Muscle layer of colon (tissue), 2 donors: ENCODE results near the gene CHD3.

Experiments used
- H3K27ac ChIP-seq: one replicate; pipeline ENCODE4 v1.7.0; 2013; ENCODE audit warnings: low read depth, mild to moderate bottlenecking, low read length, moderate library complexity
- H3K27me3 ChIP-seq, 2 donors: one replicate each; pipeline ENCODE4 v1.7.0; 2013; ENCODE audit warnings: low read length in 2 of 2, mild to moderate bottlenecking in 2 of 2; ENCODE audit not compliant: insufficient read depth in 2 of 2, control insufficient read depth in 1 of 2
- H3K36me3 ChIP-seq: one replicate; pipeline ENCODE4 v1.7.0; 2013; ENCODE audit warnings: mild to moderate bottlenecking, low read length; ENCODE audit not compliant: insufficient read depth
- H3K4me1 ChIP-seq: one replicate; pipeline ENCODE4 v1.7.0; 2013; ENCODE audit warnings: mild to moderate bottlenecking, low read length; ENCODE audit not compliant: insufficient read depth
- H3K4me3 ChIP-seq, 2 donors: one replicate each; pipeline ENCODE4 v1.7.0; 2013; ENCODE audit warnings: low read length in 2 of 2, low read depth in 1 of 2, mild to moderate bottlenecking in 1 of 2, moderate library complexity in 1 of 2
- H3K9ac ChIP-seq: one replicate; pipeline ENCODE4 v1.7.0; 2013; ENCODE audit warnings: low read length
- H3K9me3 ChIP-seq: one replicate; pipeline ENCODE4 v1.7.0; 2013; ENCODE audit warnings: mild to moderate bottlenecking, low read length
- donor health status: abdominal sarcoma.
- donor health status: Adenocarcinoma of cecum.

The CHD3 gene

DNA sequence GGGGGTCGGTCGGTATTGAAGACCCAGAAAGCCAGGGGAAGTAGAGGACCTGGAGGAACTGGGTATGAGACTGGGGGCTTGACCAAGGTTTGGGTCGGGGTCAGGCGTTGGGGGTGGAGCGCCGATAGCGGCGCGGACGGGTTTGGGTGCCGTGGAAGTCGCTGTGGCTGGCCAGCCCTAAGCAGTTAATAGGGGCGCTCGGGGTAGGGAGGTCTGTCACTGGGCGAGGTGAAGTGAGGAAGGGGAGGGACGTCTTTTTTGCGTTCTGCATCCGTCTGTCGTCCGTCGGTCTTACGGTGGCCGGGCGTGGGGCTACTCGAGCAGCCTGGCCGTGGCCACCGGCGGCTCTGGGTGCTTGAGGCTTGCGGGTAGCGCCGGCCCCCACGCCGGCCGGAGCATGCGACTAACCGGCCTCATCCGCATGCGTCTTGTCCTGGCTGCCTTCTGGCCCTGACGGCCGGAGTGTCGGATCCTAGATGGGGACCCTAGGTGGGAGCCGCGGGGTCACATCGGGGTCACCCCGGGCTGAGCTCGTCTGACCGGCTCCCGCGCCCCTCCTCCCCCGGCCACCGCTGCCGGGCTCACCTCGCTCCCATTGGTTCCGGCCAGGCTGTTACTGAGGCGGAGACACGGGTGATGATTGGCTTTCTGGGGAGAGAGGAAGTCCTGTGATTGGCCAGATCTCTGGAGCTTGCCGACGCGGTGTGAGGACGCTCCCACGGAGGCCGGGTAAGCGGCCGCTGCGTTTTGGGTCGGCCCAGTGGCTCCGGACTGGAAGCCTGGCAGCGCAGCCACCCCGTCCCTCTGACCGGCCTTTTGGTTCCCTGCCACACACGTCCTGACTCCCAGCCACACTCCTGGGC lies 44.1 kb upstream of the CHD3 start:
- H3K36me3 ChIP-seq = peaks cover 25% of the 10 kb centered on the region
- no peaks in the 10 kb centered on the region for H3K27me3 ChIP-seq
- peak overlapping the region; percentile 47 to 91 for H3K4me3 ChIP-seq
- H3K9ac ChIP-seq = peak overlapping the region; percentile 89
- peak overlapping the region; percentile 97 for H3K27ac ChIP-seq
- no peaks in the 10 kb centered on the region for H3K9me3 ChIP-seq
- peaks cover 33% of the 10 kb centered on the region for H3K4me1 ChIP-seq

DNA sequence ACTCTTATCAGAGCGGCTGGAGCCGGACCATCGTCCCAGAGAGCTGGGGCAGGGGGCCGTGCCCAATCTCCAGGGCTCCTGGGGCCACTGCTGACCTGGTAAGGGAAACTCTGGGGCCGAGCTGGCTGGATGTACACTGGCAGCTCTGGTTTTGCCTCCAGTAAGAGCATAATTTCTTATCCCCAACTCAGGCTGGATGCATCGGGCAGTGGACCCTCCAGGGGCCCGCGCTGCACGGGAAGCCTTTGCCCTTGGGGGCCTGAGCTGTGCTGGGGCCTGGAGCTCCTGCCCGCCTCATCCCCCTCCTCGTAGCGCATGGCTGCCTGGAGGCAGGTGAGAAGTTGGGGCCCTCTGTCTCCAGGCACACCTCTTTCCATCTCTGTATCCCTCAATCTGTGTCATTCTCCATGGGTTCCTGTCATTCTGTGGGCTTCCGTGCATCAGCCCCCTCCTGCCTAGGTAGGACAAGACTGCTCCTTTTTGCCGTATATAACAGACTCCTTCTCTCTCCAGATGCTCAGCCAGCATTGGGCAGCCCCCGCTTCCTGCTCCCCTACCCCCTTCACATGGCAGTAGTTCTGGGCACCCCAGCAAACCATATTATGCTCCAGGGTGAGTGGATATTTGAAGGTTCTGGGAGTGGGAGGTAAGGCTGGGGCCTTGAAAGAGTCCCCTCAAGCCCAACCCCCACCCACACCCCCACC lies 43.1 kb upstream of the CHD3 start:
- H3K4me3 ChIP-seq = peak overlapping the region in 1 of 2 donors; percentile 91
- H3K27ac ChIP-seq = peak overlapping the region; percentile 97
- H3K36me3 ChIP-seq = peaks cover 27% of the 10 kb centered on the region
- no peaks in the 10 kb centered on the region for H3K27me3 ChIP-seq
- H3K9me3 ChIP-seq = no peaks in the 10 kb centered on the region
- peak overlapping the region; percentile 44 for H3K9ac ChIP-seq
- peaks cover 25% of the 10 kb centered on the region for H3K4me1 ChIP-seq

DNA sequence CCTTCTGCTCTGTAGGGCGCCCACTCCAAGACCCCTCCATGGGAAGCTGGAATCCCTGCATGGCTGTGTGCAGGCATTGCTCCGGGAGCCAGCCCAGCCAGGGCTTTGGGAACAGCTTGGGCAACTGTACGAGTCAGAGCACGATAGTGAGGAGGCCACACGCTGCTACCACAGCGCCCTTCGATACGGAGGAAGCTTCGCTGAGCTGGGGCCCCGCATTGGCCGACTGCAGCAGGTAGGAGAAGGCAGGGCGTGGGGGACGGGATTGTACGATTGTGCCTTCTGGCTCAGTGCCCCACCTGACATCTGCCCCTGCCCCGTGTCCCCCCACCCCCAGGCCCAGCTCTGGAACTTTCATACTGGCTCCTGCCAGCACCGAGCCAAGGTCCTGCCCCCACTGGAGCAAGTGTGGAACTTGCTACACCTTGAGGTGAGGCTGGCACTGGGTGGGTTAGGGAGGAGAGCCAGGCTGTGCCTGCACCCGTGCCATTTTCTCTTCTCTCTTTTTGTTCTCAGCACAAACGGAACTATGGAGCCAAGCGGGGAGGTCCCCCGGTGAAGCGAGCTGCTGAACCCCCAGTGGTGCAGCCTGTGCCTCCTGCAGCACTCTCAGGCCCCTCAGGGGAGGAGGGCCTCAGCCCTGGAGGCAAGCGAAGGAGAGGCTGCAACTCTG lies 42.4 kb upstream of the CHD3 start:
- Histone ChIP-seq H3K36me3 (peaks cover 33% of the 10 kb centered on the region), H3K9me3 (no peaks in the 10 kb centered on the region), H3K27ac (no peak overlapping the region), H3K9ac (no peak overlapping the region), H3K4me3 (no peak overlapping the region), H3K4me1 (peaks cover 19% of the 10 kb centered on the region), H3K27me3 (no peaks in the 10 kb centered on the region)

DNA sequence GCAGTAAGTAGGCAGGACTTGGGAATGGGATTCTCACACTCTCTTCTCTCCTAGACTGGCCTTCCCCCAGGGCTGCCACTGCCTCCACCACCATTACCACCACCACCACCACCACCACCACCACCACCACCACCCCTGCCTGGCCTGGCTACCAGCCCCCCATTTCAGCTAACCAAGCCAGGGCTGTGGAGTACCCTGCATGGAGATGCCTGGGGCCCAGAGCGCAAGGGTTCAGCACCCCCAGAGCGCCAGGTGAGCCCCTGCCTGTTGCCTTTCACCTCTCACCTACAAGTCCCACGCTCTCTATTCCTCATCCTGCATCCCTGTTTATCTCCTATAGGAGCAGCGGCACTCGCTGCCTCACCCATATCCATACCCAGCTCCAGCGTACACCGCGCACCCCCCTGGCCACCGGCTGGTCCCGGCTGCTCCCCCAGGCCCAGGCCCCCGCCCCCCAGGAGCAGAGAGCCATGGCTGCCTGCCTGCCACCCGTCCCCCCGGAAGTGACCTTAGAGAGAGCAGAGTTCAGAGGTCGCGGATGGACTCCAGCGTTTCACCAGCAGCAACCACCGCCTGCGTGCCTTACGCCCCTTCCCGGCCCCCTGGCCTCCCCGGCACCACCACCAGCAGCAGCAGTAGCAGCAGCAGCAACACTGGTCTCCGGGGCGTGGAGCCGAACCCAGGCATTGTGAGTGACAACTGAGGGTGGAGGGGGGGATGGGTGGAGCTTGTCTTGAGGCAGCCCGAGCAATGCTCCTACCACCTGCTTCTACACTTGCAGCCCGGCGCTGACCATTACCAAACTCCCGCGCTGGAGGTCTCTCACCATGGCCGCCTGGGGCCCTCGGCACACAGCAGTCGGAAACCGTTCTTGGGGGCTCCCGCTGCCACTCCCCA lies 41.6 kb upstream of the CHD3 start:
- Histone ChIP-seq H3K36me3 (peaks cover 38% of the 10 kb centered on the region), H3K27me3 (no peaks in the 10 kb centered on the region), H3K27ac (no peak overlapping the region), H3K9me3 (no peaks in the 10 kb centered on the region), H3K4me3 (no peak overlapping the region), H3K4me1 (peaks cover 23% of the 10 kb centered on the region), H3K9ac (no peak overlapping the region)

DNA sequence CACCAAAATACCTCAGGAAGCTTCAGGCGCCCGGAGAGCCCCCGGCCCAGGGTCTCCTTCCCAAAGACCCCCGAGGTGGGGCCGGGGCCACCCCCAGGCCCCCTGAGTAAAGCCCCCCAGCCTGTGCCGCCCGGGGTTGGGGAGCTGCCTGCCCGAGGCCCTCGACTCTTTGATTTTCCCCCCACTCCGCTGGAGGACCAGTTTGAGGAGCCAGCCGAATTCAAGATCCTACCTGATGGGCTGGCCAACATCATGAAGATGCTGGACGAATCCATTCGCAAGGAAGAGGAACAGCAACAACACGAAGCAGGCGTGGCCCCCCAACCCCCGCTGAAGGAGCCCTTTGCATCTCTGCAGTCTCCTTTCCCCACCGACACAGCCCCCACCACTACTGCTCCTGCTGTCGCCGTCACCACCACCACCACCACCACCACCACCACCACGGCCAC lies 40.4 kb upstream of the CHD3 start:
- H3K36me3 ChIP-seq = peaks cover 49% of the 10 kb centered on the region
- no peaks in the 10 kb centered on the region for H3K9me3 ChIP-seq
- no peaks in the 10 kb centered on the region for H3K27me3 ChIP-seq
- H3K27ac ChIP-seq = no peak overlapping the region
- peaks cover 22% of the 10 kb centered on the region for H3K4me1 ChIP-seq
- no peak overlapping the region for H3K9ac ChIP-seq
- H3K4me3 ChIP-seq = no peak overlapping the region

DNA sequence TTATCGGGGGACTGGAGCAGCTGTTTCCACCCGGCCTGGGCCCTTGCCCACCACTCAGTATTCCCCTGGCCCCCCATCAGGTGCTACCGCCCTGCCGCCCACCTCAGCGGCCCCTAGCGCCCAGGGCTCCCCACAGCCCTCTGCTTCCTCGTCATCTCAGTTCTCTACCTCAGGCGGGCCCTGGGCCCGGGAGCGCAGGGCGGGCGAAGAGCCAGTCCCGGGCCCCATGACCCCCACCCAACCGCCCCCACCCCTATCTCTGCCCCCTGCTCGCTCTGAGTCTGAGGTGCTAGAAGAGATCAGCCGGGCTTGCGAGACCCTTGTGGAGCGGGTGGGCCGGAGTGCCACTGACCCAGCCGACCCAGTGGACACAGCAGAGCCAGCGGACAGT lies 39.9 kb upstream of the CHD3 start:
- Histone ChIP-seq H3K4me3 (no peak overlapping the region), H3K9me3 (no peaks in the 10 kb centered on the region), H3K36me3 (peaks cover 50% of the 10 kb centered on the region), H3K27me3 (no peaks in the 10 kb centered on the region), H3K4me1 (peaks cover 19% of the 10 kb centered on the region), H3K9ac (no peak overlapping the region), H3K27ac (no peak overlapping the region)

DNA sequence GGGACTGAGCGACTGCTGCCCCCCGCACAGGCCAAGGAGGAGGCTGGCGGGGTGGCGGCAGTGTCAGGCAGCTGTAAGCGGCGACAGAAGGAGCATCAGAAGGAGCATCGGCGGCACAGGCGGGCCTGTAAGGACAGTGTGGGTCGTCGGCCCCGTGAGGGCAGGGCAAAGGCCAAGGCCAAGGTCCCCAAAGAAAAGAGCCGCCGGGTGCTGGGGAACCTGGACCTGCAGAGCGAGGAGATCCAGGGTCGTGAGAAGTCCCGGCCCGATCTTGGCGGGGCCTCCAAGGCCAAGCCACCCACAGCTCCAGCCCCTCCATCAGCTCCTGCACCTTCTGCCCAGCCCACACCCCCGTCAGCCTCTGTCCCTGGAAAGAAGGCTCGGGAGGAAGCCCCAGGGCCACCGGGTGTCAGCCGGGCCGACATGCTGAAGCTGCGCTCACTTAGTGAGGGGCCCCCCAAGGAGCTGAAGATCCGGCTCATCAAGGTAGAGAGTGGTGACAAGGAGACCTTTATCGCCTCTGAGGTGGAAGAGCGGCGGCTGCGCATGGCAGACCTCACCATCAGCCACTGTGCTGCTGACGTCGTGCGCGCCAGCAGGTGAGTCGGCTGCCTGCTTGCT lies 39.3 kb upstream of the CHD3 start:
- no peak overlapping the region for H3K27ac ChIP-seq
- no peak overlapping the region for H3K4me3 ChIP-seq
- no peak overlapping the region for H3K9ac ChIP-seq
- H3K9me3 ChIP-seq = no peaks in the 10 kb centered on the region
- peaks cover 19% of the 10 kb centered on the region for H3K4me1 ChIP-seq
- H3K27me3 ChIP-seq = no peaks in the 10 kb centered on the region
- H3K36me3 ChIP-seq = peaks cover 50% of the 10 kb centered on the region

DNA sequence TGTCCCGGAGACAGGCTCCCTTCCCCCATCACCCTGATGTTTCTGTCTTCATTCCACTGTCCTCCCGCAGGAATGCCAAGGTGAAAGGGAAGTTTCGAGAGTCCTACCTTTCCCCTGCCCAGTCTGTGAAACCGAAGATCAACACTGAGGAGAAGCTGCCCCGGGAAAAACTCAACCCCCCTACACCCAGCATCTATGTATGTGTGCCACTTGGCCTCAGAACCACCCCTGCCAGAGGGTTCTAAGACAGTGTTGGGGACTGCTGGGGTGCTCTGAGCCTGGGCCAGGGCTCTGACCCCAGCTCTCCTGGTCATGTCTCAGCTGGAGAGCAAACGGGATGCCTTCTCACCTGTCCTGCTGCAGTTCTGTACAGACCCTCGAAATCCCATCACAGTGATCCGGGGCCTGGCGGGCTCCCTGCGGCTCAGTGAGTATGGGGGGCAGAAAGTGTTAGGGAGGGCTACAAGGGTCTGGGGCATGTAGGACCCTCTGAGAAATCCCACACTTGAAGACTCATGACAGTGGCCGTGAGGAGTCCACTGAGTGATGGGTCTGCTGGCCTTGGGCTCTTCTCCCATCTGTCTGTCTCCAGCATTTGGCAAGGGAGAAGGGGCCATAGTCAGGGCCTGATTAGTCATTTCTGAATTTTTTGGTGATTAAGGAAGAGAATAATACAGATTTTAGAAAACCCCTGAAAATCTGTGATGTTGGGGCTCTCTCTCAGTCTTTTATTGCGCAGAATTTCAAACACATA lies 38.7 kb upstream of the CHD3 start:
- Histone ChIP-seq H3K9me3 (no peaks in the 10 kb centered on the region), H3K36me3 (peaks cover 50% of the 10 kb centered on the region), H3K4me1 (peaks cover 17% of the 10 kb centered on the region), H3K27me3 (no peaks in the 10 kb centered on the region), H3K4me3 (no peak overlapping the region), H3K9ac (no peak overlapping the region), H3K27ac (no peak overlapping the region)

DNA sequence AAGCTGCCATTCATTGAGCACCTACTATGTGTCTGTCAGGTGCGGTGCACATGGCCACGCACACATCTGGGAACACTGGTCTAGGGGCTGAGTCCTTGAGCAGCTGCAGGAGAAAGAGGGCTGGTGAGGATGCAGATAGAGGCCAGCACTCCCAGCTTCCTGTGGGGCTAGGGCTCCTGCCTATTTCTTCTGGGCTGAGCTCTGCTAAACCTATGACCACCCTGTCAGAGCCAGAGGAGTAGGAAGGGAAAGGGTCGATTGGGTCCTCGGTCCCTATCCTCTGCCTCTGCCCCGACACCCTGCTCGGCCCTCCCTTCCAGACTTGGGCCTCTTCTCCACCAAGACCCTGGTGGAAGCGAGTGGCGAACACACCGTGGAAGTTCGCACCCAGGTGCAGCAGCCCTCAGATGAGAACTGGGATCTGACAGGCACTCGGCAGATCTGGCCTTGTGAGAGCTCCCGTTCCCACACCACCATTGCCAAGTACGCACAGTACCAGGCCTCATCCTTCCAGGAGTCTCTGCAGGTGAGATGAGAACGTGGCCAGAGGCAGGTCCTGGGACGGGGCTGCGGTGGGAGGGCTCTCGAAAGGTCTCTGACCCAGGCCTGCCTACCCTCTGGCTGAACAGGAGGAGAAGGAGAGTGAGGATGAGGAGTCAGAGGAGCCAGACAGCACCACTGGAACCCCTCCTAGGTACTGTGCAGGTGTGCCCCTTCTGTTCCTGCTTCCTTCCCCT lies 37.7 kb upstream of the CHD3 start:
- H3K4me3 ChIP-seq = no peak overlapping the region
- H3K27ac ChIP-seq = no peak overlapping the region
- no peaks in the 10 kb centered on the region for H3K27me3 ChIP-seq
- H3K4me1 ChIP-seq = peaks cover 18% of the 10 kb centered on the region
- H3K9ac ChIP-seq = no peak overlapping the region
- no peaks in the 10 kb centered on the region for H3K9me3 ChIP-seq
- H3K36me3 ChIP-seq = peaks cover 50% of the 10 kb centered on the region
